H9 (cell line): ENCODE results near the gene DNM2. TPM values are rescaled to one million over a fixed set of nuclear protein-coding genes. Genes with fewer than 3 reads are reported as not detected.

Experiments
- DNase-seq: peaks from one replicate; pipeline ENCODE4 v3.0.0-alpha.2; 2017
- H2AFZ ChIP-seq: one replicate; pipeline ENCODE4 v1.6.1; 2013; ENCODE audit warnings: mild to moderate bottlenecking, low read length, control low read depth, moderate library complexity
- H2AK5ac ChIP-seq: 2 replicates; pipeline ENCODE4 v1.6.1; 2013; ENCODE audit warnings: low read length, control low read depth, mixed read lengths; ENCODE audit not compliant: insufficient read length
- H2BK120ac ChIP-seq: one replicate; pipeline ENCODE4 v1.6.1; 2013; ENCODE audit warnings: low read depth, mild to moderate bottlenecking, low read length, control low read depth, inconsistent platforms; ENCODE audit not compliant: poor library complexity, severe bottlenecking
- H2BK12ac ChIP-seq: 2 replicates; pipeline ENCODE4 v1.6.1; 2013; ENCODE audit warnings: low read length, control low read depth, mixed read lengths, low read depth; ENCODE audit not compliant: insufficient read length
- H2BK15ac ChIP-seq: 2 replicates; pipeline ENCODE4 v1.6.1; 2013; ENCODE audit warnings: low read depth, low read length, control low read depth
- H2BK20ac ChIP-seq: one replicate; pipeline ENCODE4 v1.6.1; 2013; ENCODE audit warnings: low read depth, mild to moderate bottlenecking, low read length, control low read depth, inconsistent platforms; ENCODE audit not compliant: poor library complexity, severe bottlenecking
- H2BK5ac ChIP-seq: 2 replicates; pipeline ENCODE4 v1.6.1; 2013; ENCODE audit warnings: low read length, control low read depth, mixed read lengths; ENCODE audit not compliant: insufficient read length
- H3K14ac ChIP-seq: 2 replicates; pipeline ENCODE4 v1.6.1; 2013; ENCODE audit warnings: low read length, control low read depth; ENCODE audit not compliant: insufficient read depth
- H3K18ac ChIP-seq: 2 replicates; pipeline ENCODE4 v1.6.1; 2013; ENCODE audit warnings: low read depth, mild to moderate bottlenecking, mixed read lengths, low read length, control low read depth; ENCODE audit not compliant: insufficient read length
- H3K23ac ChIP-seq: 2 replicates; pipeline ENCODE4 v1.6.1; 2013; ENCODE audit warnings: low read length, control low read depth, mixed read lengths, low read depth; ENCODE audit not compliant: insufficient read length
- H3K23me2 ChIP-seq: 2 replicates; pipeline ENCODE4 v1.6.1; 2013; ENCODE audit warnings: low read depth, mild to moderate bottlenecking, mixed read lengths, low read length, control low read depth; ENCODE audit not compliant: insufficient read length, poor library complexity, severe bottlenecking
- H3K27ac ChIP-seq: 2 replicates; pipeline ENCODE4 v1.5.1; 2013; ENCODE audit warnings: low read length, control low read depth, mixed read lengths, low read depth; ENCODE audit not compliant: insufficient read length
- H3K27me3 ChIP-seq: 2 replicates; pipeline ENCODE4 v1.6.1; 2013; ENCODE audit warnings: low read length, control low read depth, inconsistent platforms; ENCODE audit not compliant: insufficient read depth
- H3K4ac ChIP-seq: 2 replicates; pipeline ENCODE4 v1.6.1; 2013; ENCODE audit warnings: low read depth, mild to moderate bottlenecking, control low read depth, inconsistent platforms, low read length, moderate library complexity
- H3K4me1 ChIP-seq: 2 replicates; pipeline ENCODE4 v1.6.1; 2013; ENCODE audit warnings: low read length, control low read depth, inconsistent platforms; ENCODE audit not compliant: insufficient read depth
- H3K4me2 ChIP-seq: 2 replicates; pipeline ENCODE4 v1.6.1; 2013; ENCODE audit warnings: low read length, control low read depth, mixed read lengths; ENCODE audit not compliant: insufficient read length, insufficient read depth
- H3K56ac ChIP-seq: 2 replicates; pipeline ENCODE4 v1.6.1; 2013; ENCODE audit warnings: low read depth, mild to moderate bottlenecking, mixed read lengths, low read length, control low read depth; ENCODE audit not compliant: insufficient read length
- H3K79me1 ChIP-seq: 2 replicates; pipeline ENCODE4 v1.6.1; 2013; ENCODE audit warnings: low read depth, mild to moderate bottlenecking, moderate library complexity, low read length, control low read depth, inconsistent platforms; ENCODE audit not compliant: insufficient read depth, poor library complexity, severe bottlenecking
- H3K79me2 ChIP-seq: 2 replicates; pipeline ENCODE4 v1.6.1; 2013; ENCODE audit warnings: low read length, control low read depth, inconsistent platforms; ENCODE audit not compliant: insufficient read depth
- H3K9ac ChIP-seq: 2 replicates; pipeline ENCODE4 v1.6.1; 2013; ENCODE audit warnings: low read length, control low read depth, mixed read lengths; ENCODE audit not compliant: insufficient read length; ENCODE audit errors: extremely low read depth
- H3K9me3 ChIP-seq: one replicate; pipeline ENCODE4 v1.6.1; 2013; ENCODE audit warnings: low read depth, low read length, inconsistent platforms; ENCODE audit not compliant: control insufficient read depth
- H3T11ph ChIP-seq: one replicate; pipeline ENCODE4 v1.6.1; 2013; ENCODE audit warnings: mild to moderate bottlenecking, low read length, control low read depth, inconsistent platforms
- H4K20me1 ChIP-seq: one replicate; pipeline ENCODE4 v1.6.1; 2013; ENCODE audit not compliant: control insufficient read depth, insufficient read length, insufficient read depth
- H4K5ac ChIP-seq: 2 replicates; pipeline ENCODE4 v1.6.1; 2013; ENCODE audit warnings: low read depth, mild to moderate bottlenecking, mixed read lengths, low read length, control low read depth; ENCODE audit not compliant: insufficient read length
- H4K8ac ChIP-seq: replicated peaks from 2 replicates; pipeline ENCODE4 v1.6.1; 2013; ENCODE audit warnings: low read length, control low read depth, mixed read lengths, low read depth; ENCODE audit not compliant: insufficient read length
- H4K91ac ChIP-seq: 2 replicates; pipeline ENCODE4 v1.6.1; 2013; ENCODE audit warnings: low read depth, mild to moderate bottlenecking, moderate library complexity, mixed read lengths, low read length, control low read depth; ENCODE audit not compliant: insufficient read length
- H3K27ac Mint-ChIP-seq, 3 experiments: 2 replicates in 2 of 3; 3 replicates in 1 of 3; pipeline ENCODE4 v1.8.0; 2020 to 2021; ENCODE audit warnings: mixed read lengths in 3 of 3, mild to moderate bottlenecking in 1 of 3, moderate library complexity in 1 of 3
- H3K27me3 Mint-ChIP-seq: 2 replicates; pipeline ENCODE4 v1.8.0; 2021; ENCODE audit warnings: low read depth, mild to moderate bottlenecking, moderate library complexity, mixed read lengths
- H3K36me3 Mint-ChIP-seq, 3 experiments: 2 replicates in 2 of 3; 3 replicates in 1 of 3; pipeline ENCODE4 v1.8.0; 2020 to 2021; ENCODE audit warnings: low read depth in 3 of 3, mixed read lengths in 3 of 3; ENCODE audit not compliant: insufficient read depth in 1 of 3
- H3K4me1 Mint-ChIP-seq, 2 experiments: 2 replicates each; pipeline ENCODE4 v1.8.0; 2020; ENCODE audit warnings: mixed read lengths in 2 of 2
- H3K4me3 Mint-ChIP-seq, 2 experiments: 2 replicates in 1 of 2; 3 replicates in 1 of 2; pipeline ENCODE4 v1.8.0; 2020 to 2021; ENCODE audit warnings: mild to moderate bottlenecking in 2 of 2, mixed read lengths in 2 of 2, moderate library complexity in 1 of 2
- H3K9me3 Mint-ChIP-seq, 2 experiments: 2 replicates in 1 of 2; 3 replicates in 1 of 2; pipeline ENCODE4 v1.8.0; 2020; ENCODE audit warnings: mild to moderate bottlenecking in 2 of 2, mixed read lengths in 2 of 2, moderate library complexity in 1 of 2
- CTCF ChIP-seq: fragments of 200-600 bp; sonication (generic); conservative IDR thresholded peaks from 3 replicates; pipeline ENCODE4 v1.8.0; 2021; ENCODE audit warnings: antibody characterized with exemption, mild to moderate bottlenecking
- WGBS: extraction: QIAGEN DNeasy Blood & Tissue Kit; methylation state at CpG from one replicate; pipeline ENCODE4 v1.1.7; 2013; ENCODE audit warnings: missing lambda C conversion rate, low lambda C conversion rate, mixed read lengths; ENCODE audit not compliant: insufficient read length; ENCODE audit errors: extremely low coverage; 5-methylcytosine and 5-hydroxymethylcytosine counted together
- total RNA-seq: library from RNA; stranded (reverse); gene quantifications from 2 replicates; pipeline ENCODE4 v1.2.1, GENCODE V29; 2021

The DNM2 gene
- total RNA-seq, 1 experiment from 2014 or later: 152 TPM

GRCh38 chr19:10848230-10848856 lies 130.5 kb downstream of the DNM2 start, which contains the start of gene C19orf38:
Gene C19orf38, plus strand, starts transcription at chr19:10848415. Its CDS starts 94 bp downstream, at chr19:10848509.
- Histone ChIP-seq H4K20me1 (no peaks in the 10 kb centered on the region), H4K8ac (no peak within 1 kb of the TSS), H2BK120ac (no peak within 1 kb of the TSS), H2BK15ac (no peak within 1 kb of the TSS), H3K79me2 (no peaks in the 10 kb centered on the region), H4K91ac (no peak within 1 kb of the TSS), H3K27ac (no peak within 1 kb of the TSS), H3K9ac (no peak within 1 kb of the TSS), H2BK5ac (no peak within 1 kb of the TSS), H3K18ac (no peak within 1 kb of the TSS), H3K23ac (no peak within 1 kb of the TSS), H4K5ac (no peak within 1 kb of the TSS), H3K56ac (no peak within 1 kb of the TSS), H3K14ac (no peak within 1 kb of the TSS), H3K4ac (no peak within 1 kb of the TSS), H2AK5ac (no peak within 1 kb of the TSS), H3K4me1 (no peaks in the 10 kb centered on the region), H3T11ph (no peak within 1 kb of the TSS), H2BK20ac (no peak within 1 kb of the TSS), H3K4me2 (no peak within 1 kb of the TSS), H2AFZ (no peak within 1 kb of the TSS), H3K23me2 (no peaks in the 10 kb centered on the region), H3K79me1 (no peaks in the 10 kb centered on the region), H3K9me3 (no peaks in the 10 kb centered on the region), H3K27me3 (no peaks in the 10 kb centered on the region), H2BK12ac (no peak within 1 kb of the TSS)
- peaks cover 5 to 8% of the 10 kb centered on the region in 2 experiments; a peak in 4 of 5 replicates for H3K9me3 Mint-ChIP-seq
- H3K27me3 Mint-ChIP-seq: peaks cover 35% of the 10 kb centered on the region
- H3K36me3 Mint-ChIP-seq: no peaks in the 10 kb centered on the region
- DNase-seq: no peak
- no CpG with 5 or more reads among the region's 14 CpGs for WGBS
- no peak for TF ChIP-seq CTCF
- H3K27ac Mint-ChIP-seq: 0 out of 7 replicates have a peak within 1 kb of the TSS, but pooled peaks of 1 of the 3 experiments have one; percentile 28
- H3K4me1 Mint-ChIP-seq: peaks cover 0 to 3% of the 10 kb centered on the region in 2 experiments; a peak in 1 of 4 replicates
- H3K4me3 Mint-ChIP-seq: peak within 1 kb of the TSS in 1 of 2 experiments; percentile 31; a peak in 1 of 5 replicates
